ENCODE measurements around the gene GPSM3.
"Not testable (repeated sequence)": the region's sequence is repeated elsewhere in the genome, so short reads cannot be mapped to it uniquely, and the experiment has no call there.

The GPSM3 gene

DNA sequence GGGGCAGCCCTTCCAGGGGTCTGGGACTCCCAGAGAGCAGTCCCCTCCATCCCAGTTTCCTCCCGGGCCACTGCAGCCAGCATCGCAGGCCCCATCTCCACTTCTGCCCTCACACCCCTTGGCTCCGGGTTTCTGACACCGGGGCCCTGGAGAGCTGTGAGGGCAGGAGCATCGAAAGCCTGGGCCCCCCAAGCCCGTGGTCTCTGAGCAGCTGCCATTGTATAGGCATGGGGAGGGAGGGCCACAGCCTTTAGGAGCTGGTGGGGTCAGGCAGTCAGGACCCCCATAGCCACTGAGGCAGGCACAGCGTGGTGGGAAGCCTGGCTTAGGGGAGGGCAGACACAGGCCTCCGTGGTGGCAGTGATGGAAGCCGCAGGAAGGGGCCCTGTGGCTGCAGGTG is 9.7 kb upstream of the GPSM3 start:
- no peak for DNase-seq (ENCODE audit: low read depth in 2 of 2)

DNA sequence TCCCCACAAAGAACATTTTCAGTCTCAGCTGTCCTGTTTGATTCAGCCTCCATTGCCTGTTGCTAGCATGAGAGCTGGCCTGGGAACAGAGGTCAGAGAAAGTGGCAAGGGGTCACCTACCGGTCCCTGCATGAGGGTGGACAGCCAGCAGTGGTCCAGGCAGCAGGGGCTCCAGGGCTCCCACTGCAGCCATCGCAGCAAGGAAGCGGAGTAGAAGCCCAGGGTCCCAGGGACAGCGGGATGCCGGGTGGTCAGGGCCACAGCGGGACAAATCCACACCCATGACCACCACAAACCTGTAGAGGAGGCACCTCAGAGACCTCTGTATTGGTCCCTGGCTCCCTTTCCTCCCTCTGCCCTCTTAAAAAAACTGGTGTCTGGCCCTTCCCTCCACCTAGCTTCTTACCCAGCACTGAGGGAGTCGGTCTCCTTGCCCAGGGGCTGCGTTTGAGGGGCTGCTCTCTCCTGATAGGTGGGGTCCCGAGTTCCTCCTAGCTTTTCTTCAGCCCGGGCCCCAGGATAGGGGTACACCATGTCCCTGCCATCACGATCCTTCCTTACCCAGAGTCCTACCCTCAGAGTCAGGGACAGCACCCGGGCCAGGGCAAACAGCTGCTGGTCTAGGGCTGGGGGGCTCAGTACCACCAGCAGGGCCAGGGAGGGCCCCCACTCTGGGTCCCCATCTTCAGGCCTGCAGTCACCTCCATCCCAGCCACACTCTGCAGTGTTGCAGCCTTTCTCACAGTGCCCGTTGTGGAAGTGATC is 8.4 kb upstream of the GPSM3 start:
- no peak for DNase-seq (ENCODE audit: low read depth in 2 of 2)

DNA sequence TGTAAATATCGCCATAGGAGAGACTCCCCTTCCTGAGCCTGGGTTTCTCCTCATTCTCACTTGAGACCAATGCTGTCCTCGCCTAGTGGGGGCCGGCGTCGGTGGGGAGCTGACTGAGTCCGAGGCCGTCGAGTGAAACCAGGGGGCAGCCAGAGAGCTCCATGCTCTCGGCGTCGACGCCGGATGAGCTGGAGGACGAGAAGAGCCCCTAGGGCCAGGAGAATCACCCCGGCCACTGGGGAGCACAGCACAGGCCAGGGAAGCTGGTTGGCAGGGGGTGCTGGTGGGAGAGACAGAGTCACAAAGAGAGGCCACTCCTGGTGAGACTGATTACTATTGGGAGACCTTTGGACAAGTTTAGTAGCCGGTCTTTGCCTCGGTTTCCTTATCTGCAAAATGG is 6.4 kb upstream of the GPSM3 start:
- no peak for DNase-seq (ENCODE audit: low read depth in 2 of 2)

DNA sequence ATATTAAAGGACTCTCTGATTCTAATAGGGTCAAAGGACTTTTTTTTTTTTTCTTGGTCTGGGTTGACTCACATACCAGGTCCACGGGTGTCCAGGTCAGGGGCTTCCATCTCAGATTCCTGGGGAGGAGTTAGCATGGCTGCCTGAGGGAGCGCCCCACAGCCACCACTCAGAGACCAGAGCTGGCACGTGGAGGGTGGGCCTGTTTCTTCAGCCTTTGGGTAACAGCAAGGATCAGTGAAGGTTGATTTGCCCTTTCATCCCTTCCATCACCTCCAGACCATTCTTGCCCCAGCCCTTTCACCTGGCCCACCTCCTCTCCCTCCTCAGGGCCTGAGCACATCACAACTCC is 5.9 kb upstream of the GPSM3 start:
- DNase-seq (ENCODE audit: low read depth in 2 of 2): no peak

DNA sequence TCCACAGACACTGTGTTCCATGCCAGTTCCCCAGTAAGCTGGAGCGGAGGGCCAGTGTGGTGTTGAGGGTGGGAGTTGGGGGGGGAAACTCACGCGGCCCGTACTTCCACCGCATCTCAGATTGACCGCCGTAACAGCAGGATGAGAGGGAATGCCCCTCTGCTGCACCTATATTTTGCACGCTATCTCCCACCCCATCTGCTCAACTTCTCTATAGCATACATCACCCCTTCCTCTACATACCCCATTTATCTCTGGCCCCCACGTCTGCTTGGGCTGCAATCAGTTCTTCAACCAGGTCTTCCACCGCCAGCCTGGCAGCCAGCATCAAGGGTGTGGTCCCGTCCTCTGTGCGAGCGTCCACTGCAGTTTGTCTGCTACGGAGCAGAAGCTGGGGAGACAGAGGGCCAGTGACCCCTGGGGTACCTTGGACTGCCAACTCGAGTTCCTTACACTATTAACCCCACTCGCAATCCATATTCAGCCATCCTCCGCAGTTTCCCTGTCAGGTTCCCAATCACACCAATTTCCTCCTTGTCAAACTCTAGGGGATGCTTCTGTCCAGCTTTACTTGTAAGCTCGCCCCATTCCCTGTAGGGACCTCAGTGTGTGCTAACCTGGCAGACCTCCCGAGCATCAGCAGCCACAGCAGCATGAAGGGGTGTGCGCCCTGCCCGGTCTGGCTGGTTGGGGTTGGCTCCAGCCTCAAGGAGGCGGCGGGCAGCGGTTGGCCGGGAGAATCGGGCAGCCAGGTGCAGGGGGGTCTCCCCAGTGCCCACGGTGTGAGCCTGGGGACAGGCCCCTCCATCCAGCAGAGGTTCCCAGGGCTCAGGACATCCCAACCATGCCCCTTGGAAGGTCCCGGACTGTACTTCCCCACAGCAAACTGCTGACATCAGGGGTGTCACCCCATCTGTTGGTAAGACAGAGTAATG is 4.5 kb upstream of the GPSM3 start:
- no peak for DNase-seq (ENCODE audit: low read depth in 2 of 2)

DNA sequence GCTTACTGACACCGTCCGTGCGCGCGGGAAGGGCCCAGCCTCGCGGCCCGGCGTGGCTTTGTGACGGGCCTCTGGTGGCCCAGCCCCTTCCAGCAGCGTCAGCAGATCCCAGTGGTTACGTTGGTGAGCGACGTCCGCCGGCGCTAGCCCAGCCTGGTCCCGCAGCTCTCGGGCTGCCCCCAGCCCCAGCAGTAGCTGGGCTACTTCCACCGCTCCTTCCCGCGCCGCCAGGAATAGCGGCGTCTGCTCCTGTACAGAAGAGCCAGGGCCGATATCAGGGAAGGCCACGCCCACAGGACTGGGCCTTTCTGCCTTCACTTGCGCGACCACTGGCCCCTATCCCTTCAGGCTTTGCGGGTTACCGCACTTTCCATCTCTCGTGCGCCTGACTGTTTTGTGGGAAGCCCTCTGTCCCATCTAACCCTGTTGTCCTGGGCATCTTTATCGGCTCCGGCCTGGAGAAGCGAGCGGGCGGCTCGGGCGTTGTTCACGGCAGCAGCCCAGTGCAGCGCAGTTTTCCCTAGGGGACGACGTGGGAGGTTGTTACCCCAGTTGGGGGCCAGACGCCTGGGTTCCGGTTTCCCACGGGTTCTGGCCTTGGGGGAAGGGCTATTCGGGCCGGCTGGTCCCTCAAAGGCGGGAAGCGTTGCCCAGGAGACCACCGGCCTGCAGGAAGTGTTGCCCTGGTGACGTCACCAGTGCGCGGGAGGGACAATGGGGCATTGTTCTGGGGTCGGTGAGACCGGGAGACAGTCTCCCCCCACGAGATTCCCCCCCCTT is 3.6 kb upstream of the GPSM3 start:
- DNase-seq (ENCODE audit: low read depth in 2 of 2): no peak

DNA sequence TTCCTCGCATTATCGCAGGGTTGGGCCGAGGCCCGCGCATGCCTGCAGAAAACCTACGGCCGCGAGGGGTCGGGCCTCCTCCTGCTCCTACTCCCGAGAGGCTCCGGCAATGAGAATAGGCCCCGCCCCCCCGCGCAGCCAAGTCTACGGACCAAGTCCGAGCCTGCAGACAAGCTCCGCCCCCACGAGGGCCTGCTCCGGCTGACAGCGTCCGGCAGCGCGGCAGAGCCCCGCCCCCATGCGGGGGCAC is 3.1 kb upstream of the GPSM3 start:
- peak; percentile 99 to 100 for DNase-seq (ENCODE audit: low read depth in 2 of 2)

DNA sequence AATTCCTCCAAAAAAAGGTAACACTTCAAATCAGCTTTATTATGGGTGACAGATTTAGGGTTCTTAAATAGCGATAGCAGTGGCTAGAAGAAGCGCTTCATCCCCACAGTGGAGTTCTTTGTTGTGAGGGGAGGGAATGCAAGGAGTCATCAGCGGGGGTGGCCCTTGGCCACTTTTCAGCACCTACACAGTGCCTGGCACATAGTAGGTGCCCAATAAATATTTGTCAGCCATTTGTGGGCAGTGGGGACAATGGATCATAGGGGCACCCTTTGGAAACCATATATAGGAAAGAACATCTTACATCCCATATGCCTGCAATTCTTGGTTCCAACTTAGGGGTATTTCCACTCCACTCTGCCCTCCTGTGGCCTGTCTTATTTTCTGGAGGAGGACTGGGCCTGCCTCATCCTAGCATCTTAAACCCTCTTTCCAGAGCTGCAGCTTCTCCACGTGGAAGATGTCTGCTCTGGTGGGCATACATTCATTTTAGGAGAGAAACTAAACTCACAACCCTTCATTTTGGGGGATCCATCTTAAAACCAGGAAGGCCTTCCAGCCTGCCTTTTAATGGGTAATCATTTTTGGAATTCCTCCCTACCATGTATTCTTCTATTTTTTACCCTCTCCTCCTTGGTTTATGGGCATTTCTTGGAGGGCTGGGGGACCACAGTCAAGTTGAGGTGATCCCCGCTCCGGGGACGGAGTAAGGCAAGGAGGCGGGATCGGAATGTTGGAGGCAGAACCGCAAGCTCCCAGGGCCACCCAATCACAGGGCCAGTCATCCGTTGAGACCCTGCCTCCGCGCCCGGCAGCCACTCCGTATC is 2.6 kb upstream of the GPSM3 start:
- no peak for DNase-seq (ENCODE audit: low read depth in 2 of 2)

DNA sequence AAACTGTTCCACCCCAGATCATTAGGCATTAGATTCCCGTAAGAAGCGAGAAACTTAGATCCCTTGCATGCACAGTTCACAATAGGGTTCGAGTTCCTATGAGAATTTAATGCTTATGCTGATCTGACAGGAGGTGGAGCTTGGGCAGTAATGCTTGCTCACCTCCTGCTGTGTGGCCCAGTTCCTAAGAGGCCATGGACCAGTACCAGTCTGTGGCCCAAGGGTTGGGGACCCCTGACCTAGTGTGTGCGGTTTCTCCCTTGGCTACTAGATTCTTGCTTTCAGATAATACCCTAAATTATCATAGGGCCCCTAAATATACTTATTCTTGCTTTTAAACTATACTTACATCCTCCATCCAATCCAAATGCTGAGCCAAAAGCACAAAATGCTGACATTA is 1.9 kb upstream of the GPSM3 start:
- no peak for DNase-seq (ENCODE audit: low read depth in 2 of 2)

DNA sequence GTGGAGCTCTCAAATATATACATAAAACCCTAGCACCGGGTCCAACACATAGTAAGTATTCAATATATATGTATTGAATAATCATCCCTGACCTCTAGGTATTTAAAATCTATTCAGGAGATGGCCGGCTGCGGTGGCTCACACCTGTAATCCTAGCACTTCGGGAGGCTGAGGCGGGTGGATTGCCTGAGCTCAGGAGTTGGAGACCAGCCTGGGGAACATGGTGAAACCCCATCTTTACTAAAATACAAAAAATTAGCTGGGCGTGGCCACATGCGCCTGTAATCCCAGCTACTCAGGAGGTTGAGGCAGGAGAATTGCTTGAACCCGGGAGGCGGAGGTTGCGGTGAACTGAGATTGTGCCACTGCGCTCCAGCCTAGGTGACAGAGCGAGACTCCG is 653 bp upstream of the GPSM3 start:
- not testable (repeated sequence) for DNase-seq (ENCODE audit: low read depth in 2 of 2)

DNA sequence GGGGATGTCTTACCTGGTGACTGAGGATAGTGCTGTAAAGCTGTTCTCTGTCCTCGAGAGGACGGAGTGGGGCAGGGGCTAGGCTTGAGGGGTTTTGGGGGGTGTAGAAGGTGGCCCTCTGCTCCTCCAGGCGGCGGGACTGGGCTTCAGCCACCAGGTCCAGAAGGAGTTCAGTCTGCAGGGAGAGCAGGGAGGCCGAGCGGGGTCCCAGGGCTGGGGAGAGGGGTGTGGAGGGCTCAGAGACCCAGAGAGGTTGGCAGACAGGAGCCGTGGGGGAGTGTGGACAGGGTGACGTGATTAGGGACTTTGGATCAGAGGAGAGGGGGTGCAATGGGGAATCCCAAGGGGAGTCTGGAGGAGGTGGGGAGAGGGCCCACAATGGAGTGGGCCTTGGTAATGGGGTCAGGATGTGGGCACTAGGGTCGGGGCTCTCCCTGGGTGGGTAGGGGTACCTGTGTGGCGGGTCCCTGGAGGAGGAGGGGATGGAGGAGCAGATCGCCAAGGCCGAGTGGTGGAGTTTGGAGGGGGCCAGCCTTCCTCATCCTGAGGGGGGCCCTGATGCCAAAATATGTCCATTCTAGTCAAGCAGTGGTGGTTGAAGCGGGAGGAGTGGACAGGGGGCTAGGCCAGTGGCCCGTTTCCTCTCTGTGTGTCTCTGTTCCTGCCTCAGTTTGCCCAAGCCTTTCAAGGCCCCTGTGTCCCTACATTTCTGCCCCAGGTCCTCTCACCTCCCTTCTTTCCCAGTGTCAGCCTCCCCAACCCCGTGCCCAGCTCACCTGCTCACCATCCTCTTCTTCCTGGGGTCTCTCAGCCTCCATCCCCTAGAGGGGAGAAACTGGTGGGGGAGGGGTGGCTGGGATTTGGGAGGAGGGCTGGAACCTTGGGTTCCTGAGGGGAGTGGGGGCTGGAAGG is 491 bp downstream of the GPSM3 start:
- DNase-seq (ENCODE audit: low read depth in 2 of 2): no peak

DNA sequence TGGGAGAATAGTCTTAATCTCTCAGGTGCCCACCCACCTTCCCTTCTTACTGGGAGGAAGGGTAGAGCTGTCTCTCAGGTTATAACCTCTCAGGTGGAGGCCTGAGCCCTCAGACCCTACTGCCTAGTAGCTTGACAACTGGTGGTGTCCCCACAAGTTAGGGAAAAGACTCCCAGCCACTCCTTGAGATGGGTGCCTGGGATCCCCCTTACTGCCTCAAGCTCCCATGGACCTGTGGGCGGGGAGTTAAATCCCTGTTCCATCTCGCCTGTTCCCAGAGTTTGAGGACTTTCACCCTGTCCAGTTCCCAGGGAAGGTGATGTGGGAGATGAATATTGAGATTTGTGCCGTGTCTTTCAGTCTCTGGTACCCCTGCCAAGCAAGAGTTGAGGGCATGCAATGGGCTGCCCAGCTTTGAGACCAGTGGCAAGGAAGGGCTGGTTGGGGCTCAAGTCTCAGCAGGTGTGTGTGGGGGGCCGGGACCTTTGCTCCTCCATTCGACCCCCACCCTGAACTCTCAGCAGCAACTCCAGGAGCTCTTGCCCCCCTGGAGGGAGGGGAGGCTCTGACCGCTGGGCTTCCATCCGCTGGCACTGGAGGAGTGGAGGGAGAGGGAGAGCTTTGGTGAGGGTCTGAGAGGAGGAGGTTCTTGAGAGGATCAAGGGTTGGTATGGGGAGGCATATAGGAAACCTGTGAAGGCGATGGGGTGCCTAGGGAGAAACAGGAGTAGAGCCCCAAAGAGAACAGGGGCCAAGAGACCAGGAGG is 1.3 kb downstream of the GPSM3 start:
- DNase-seq (ENCODE audit: low read depth in 2 of 2): no peak

DNA sequence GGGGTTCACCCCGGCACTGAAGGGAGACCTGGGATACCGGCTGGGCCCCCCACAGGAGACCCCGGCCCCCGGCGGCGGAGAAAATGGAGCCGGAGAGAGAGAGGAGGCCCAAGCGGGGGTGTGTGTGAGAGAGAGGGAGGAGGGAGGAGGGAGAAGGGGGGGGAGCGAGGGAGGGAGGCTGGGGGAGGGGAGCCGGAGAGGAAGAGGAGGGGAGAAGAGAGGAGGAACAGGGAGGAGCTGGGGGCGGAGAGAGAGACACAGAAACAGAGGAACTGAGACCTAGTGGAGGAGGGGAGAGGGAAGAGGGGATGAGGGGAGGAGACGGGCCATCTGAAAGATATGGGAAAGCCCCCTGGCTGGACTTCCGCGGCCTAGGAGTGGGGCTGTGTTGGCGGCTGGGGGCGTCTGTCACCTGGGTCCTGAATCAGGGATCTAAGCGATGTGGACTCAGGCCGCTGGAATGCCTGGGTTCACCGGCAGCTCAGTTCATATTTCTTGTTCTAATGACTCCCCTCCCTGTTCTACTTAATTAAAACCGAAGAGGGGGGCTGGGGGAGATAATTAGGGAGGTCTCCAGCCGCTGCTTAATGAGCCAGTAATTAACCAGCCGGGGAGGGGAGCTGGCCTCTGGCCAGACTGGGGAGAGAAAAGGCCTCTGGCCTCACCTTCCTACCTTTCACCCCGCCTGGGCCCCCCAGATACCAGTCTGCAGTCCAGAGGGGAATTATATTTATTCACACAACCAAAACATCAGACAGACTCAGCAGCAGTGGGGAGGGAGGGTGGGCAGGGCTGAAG is 2.2 kb downstream of the GPSM3 start, which contains the start of gene PBX2:
TSS of gene PBX2 (minus strand) at position 149 of the 798 bp plus-strand sequence. CDS start 287 bp downstream, outside the sequence.
- peak; percentile 70 to 77 for DNase-seq (ENCODE audit: low read depth in 2 of 2)

DNA sequence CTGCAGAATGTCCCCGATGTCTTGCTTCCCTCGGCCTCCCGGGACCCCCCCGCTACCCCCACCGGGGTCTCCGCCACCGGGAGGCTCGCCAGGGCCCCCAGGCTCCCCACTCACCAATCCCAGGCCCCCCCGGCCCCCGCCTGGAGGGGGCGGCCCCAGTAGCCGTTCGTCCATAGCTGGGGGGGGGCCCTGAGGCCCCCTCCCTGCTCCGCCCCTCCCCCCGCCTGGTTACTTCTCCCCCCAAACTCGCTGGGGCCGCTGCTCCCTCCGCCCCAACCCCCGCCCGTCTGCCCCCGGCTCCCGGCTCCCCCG is 2.7 kb downstream of the GPSM3 start:
- no peak for DNase-seq (ENCODE audit: low read depth in 2 of 2)

DNA sequence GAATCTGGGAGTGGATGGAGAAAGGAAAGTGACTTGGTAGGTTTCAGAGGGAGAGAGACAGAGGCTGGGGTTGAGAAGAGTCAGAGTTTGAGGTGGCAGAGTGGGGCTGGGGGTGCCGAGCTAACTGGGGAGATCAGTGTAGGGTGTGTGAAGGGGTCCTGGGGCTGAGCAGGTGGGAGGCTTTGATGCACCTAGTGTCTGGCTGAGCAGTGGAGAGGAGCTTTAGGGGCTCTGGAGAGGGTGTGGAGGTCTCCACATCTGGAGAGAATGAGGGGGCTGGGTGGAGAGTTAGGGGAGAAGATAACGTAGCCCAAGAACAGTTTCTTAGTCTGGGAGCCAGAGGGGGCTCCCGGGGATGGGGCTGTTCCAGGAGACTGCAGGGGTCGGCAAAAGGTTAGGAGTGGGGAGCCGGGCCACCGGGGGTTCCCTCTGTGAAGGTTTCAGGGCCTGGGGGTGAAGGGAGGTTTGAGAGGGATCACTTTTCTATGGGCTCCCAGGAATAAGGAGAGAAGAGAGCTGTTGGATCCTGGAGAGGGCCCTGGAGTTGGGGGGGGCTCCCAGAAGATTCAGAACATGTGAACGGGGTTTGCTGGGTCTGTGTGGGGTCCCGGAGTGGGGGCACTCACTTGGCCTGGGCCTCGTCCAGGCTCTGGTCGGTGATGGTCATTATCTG is 3.2 kb downstream of the GPSM3 start:
- no peak for DNase-seq (ENCODE audit: low read depth in 2 of 2)

DNA sequence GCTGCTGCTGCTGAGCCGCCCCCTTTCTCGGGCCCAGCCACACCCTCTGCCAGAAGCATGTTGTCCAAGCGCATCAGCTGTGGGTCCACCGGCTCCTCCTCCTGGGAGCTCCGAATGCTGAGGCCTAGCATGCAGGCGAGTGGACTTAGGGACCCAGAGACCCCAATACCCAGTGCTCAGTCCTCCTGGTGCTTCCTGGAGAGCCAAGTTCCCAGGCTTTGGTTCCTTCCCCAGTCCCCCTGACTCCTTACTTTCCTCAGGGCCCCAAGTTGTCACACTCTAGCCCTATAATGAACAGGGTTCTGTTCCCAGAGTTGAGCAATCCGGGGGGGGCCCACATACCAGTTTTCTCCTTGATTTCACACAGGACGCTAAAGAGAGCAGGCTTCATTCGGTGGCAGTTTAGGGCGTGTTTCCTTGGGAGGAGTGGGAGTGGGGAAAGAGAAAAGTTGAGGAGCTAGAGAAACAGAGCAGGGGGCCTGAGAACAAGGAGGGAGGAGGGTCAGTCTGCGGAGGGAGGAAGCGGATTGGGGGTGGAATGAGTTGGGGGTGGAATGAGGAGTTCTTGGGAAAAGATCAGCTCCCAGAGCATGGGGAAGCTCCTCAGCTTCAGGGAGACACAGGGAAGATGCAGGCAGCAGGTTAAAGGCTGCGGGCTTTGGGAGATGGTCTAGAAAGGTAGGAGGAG is 3.9 kb downstream of the GPSM3 start:
- DNase-seq (ENCODE audit: low read depth in 2 of 2): no peak

DNA sequence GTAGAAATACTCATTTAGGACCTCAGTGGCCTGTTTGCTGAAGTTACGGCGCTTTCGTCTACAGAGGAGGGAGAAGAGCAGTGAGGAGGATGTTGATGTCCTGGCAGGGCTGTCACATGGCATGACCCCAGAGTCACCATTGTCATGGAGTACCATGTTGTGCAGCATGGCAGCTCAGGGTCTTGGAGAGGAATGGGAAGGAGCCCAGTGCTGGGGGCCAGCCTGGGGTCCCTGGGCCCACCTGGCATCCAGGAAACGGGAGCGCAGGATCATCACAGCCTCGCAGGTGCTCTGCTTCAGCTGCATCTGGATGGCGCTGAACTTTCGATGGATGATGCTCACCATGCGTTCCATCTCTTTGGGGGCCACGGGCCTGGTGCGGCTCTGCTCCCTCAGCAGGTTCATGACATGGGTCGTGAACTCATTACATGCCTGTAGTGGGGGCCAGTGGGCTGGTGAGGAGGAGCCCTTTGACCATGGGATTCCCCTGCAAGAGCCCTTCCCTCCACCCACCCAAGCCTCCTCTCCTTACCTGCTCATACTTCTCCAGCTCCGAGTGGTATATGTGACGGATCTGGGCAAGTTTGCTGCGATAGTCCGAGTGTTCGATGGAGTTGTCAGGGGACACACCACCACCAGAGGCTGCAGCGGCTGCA is 4.6 kb downstream of the GPSM3 start:
- not testable (repeated sequence) for DNase-seq (ENCODE audit: low read depth in 2 of 2)
